Loucy (cell line): Measurements from ENCODE around the gene ATP6V0E2.

Experiments used
- H2AFZ ChIP-seq: fragments of 200-600 bp; sonication (generic); 2 replicates; pipeline ENCODE4 v1.6.0; 2016; ENCODE audit warnings: antibody characterized with exemption, mild to moderate bottlenecking, low read length, moderate library complexity
- H3F3A ChIP-seq: fragments of 200-600 bp; 2 replicates; pipeline ENCODE4 v1.6.0; 2016; ENCODE audit warnings: antibody characterized with exemption, low read depth, mild to moderate bottlenecking
- H3K27me3 ChIP-seq: fragments of 200-600 bp; sonication (generic); 2 replicates; pipeline ENCODE4 v1.6.1; 2014; ENCODE audit warnings: low read length, mild to moderate bottlenecking; ENCODE audit not compliant: insufficient read depth, poor library complexity, severe bottlenecking
- H3K36me3 ChIP-seq: fragments of 200-600 bp; sonication (generic); 2 replicates; pipeline ENCODE4 v1.6.1; 2016; ENCODE audit warnings: low read length; ENCODE audit not compliant: insufficient read depth
- H3K4me1 ChIP-seq: fragments of 200-600 bp; sonication (generic); 2 replicates; pipeline ENCODE4 v1.5.1; 2014; ENCODE audit warnings: low read length, mild to moderate bottlenecking; ENCODE audit not compliant: insufficient read depth, poor library complexity, severe bottlenecking
- H3K4me2 ChIP-seq: fragments of 200-600 bp; sonication (generic); 2 replicates; pipeline ENCODE4 v1.6.0; 2014; ENCODE audit warnings: antibody characterized with exemption, low read length, low read depth, mild to moderate bottlenecking; ENCODE audit not compliant: poor library complexity, severe bottlenecking
- H3K4me3 ChIP-seq: fragments of 200-600 bp; sonication (generic); 2 replicates; pipeline ENCODE4 v1.5.1; 2014; ENCODE audit warnings: low read length, mild to moderate bottlenecking, mixed read lengths; ENCODE audit not compliant: poor library complexity, severe bottlenecking
- H3K79me2 ChIP-seq: fragments of 200-600 bp; sonication (generic); 2 replicates; pipeline ENCODE4 v1.6.1; 2014; ENCODE audit warnings: low read length; ENCODE audit not compliant: insufficient read depth
- H3K9ac ChIP-seq: fragments of 200-600 bp; sonication (generic); 2 replicates; pipeline ENCODE4 v1.6.0; 2014; ENCODE audit warnings: mild to moderate bottlenecking, low read depth, low read length, moderate library complexity; ENCODE audit not compliant: poor library complexity, severe bottlenecking
- H3K9me2 ChIP-seq: fragments of 200-600 bp; sonication (generic); replicated peaks from 2 replicates; pipeline ENCODE4 v1.6.1; 2016; ENCODE audit warnings: low read depth, low read length, mixed read lengths
- H3K9me3 ChIP-seq: fragments of 200-600 bp; sonication (generic); 2 replicates; pipeline ENCODE4 v1.6.1; 2014; ENCODE audit warnings: mild to moderate bottlenecking, antibody characterized with exemption, low read length, low read depth; ENCODE audit not compliant: insufficient read depth
- H4K20me1 ChIP-seq: fragments of 200-600 bp; sonication (generic); 2 replicates; pipeline ENCODE4 v1.6.0; 2014; ENCODE audit warnings: antibody characterized with exemption, low read length, mild to moderate bottlenecking; ENCODE audit not compliant: insufficient read depth, poor library complexity, severe bottlenecking
- EZH2phosphoT487 ChIP-seq: fragments of 200-600 bp; IDR thresholded peaks from 2 replicates; pipeline ENCODE4 v1.6.1; 2018; ENCODE audit warnings: antibody characterized with exemption, mild to moderate bottlenecking, moderate library complexity, borderline replicate concordance
- TF ChIP-seq, protein P1 (sequence below): fragments of 200-600 bp; sonication (generic); conservative IDR thresholded peaks from 2 replicates; pipeline ENCODE4 v1.5.1; 2014; ENCODE audit warnings: mild to moderate bottlenecking, antibody characterized with exemption, low read length

ATP6V0E2 gene

DNA sequence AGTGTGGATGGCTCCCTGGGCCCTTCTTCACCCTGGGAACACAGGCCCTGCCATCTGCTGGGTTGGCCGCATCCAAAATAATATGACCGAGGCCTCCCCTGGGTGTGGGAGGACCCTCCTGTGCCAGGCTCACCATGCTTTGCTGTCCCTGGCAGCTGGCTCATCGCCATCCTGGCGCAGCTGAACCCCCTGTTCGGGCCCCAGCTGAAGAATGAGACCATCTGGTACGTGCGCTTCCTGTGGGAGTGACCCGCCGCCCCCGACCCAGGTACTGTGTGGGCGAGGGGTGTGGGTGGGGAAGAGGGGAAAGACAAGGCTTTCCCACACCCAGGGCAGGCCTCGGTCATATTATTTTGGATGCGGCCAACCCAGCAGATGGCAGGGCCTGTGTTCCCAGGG, 4.8 kb downstream of the ATP6V0E2 start:
- no peaks in the 10 kb centered on the region for H3K9me3 ChIP-seq
- H3K9ac ChIP-seq = no peak overlapping the region
- H3K36me3 ChIP-seq = no peaks in the 10 kb centered on the region
- TF ChIP-seq, protein P1, sequence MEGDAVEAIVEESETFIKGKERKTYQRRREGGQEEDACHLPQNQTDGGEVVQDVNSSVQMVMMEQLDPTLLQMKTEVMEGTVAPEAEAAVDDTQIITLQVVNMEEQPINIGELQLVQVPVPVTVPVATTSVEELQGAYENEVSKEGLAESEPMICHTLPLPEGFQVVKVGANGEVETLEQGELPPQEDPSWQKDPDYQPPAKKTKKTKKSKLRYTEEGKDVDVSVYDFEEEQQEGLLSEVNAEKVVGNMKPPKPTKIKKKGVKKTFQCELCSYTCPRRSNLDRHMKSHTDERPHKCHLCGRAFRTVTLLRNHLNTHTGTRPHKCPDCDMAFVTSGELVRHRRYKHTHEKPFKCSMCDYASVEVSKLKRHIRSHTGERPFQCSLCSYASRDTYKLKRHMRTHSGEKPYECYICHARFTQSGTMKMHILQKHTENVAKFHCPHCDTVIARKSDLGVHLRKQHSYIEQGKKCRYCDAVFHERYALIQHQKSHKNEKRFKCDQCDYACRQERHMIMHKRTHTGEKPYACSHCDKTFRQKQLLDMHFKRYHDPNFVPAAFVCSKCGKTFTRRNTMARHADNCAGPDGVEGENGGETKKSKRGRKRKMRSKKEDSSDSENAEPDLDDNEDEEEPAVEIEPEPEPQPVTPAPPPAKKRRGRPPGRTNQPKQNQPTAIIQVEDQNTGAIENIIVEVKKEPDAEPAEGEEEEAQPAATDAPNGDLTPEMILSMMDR = no peak
- H3K79me2 ChIP-seq = peaks cover 17% of the 10 kb centered on the region; the same call in 1 of the 2 replicates
- H2AFZ ChIP-seq = no peak overlapping the region
- H4K20me1 ChIP-seq = peaks cover 2% of the 10 kb centered on the region
- no peaks in the 10 kb centered on the region for H3K9me2 ChIP-seq
- H3K4me1 ChIP-seq = peaks cover 23% of the 10 kb centered on the region
- H3K4me3 ChIP-seq = no peak overlapping the region
- no peaks in the 10 kb centered on the region for H3F3A ChIP-seq
- H3K4me2 ChIP-seq = no peak overlapping the region
- H3K27me3 ChIP-seq = no peaks in the 10 kb centered on the region

DNA sequence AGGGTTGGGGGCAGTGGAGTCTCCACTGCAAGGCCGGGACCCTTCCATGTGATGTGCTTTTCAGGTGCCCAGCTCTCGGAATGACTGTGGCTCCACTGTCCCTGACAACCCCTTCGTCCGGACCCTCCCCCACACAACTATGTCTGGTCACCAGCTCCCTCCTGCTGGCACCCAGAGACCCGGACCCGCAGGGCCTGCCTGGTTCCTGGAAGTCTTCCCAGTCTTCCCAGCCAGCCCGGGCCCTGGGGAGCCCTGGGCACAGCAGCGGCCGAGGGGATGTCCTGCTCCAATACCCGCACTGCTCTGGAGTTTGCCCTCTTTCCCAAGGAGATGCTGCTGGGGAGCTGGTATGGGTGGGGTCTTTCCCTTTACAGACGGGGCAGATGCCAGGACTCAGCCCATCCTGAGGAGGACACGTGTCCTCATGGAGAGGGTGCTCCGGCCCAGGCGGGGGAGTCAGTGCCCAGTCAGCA, 5.5 kb downstream of the ATP6V0E2 start:
- H3K9me2 ChIP-seq = no peaks in the 10 kb centered on the region
- no peaks in the 10 kb centered on the region for H3K36me3 ChIP-seq
- no peaks in the 10 kb centered on the region for H3K27me3 ChIP-seq
- TF ChIP-seq EZH2phosphoT487 = no peak
- TF ChIP-seq, protein P1 = no peak
- no peak overlapping the region for H2AFZ ChIP-seq
- H4K20me1 ChIP-seq = peaks cover 2% of the 10 kb centered on the region
- H3F3A ChIP-seq = no peaks in the 10 kb centered on the region
- H3K9ac ChIP-seq = no peak overlapping the region
- no peak overlapping the region for H3K4me3 ChIP-seq
- H3K79me2 ChIP-seq = peaks cover 14% of the 10 kb centered on the region; the same call in 1 of the 2 replicates
- no peak overlapping the region for H3K4me2 ChIP-seq
- peaks cover 18% of the 10 kb centered on the region for H3K4me1 ChIP-seq
- H3K9me3 ChIP-seq = no peaks in the 10 kb centered on the region

DNA sequence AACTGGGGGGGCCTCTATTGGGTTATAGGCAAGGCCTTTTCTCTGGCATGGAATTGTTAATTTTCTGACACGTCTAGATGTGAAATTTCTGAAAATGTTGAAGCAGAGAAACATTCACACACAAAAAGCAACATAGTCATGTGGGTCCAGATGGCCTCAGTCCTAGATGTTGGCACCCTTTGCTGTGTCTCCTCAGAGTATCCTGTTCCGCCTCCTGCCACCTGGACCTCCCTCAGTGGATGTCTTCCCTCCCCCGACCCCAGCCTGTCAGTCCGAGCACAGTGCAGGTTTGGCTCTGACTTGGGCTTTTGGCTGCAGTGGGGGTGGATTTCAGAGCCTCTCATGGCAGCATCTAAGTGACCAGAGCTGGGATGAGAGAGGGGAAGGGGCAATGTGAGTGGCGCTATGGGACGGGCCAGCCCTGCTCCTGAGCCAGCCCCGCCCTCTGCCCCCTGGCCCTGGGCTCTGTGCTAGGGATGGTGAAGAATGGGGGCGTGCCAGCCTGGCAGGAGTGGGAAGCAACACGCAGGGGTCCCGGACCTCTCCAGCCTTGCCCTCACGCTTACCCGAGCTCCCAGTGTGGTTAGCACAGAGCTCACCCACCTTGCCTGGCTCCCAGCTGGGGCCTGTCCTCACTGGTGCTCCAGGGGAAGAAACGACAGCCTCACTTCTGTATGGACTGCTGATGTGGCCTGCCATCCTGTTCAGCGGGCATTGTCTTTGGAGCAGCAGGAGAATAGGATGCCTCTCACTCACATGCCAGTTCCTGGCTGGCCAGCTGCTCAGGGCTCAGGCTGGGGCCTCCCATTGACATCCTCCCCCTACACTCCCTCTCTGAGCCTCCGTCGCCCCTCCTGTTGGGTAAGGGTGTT, 6.2 kb downstream of the ATP6V0E2 start:
- Histone ChIP-seq H3K27me3 (no peaks in the 10 kb centered on the region), H3K4me1 (peaks cover 12% of the 10 kb centered on the region), H3K9ac (no peak overlapping the region), H3K36me3 (no peaks in the 10 kb centered on the region), H3K9me2 (no peaks in the 10 kb centered on the region), H3K4me3 (no peak overlapping the region), H4K20me1 (peaks cover 2% of the 10 kb centered on the region), H2AFZ (no peak overlapping the region), H3K4me2 (no peak overlapping the region), H3K9me3 (no peaks in the 10 kb centered on the region), H3F3A (no peaks in the 10 kb centered on the region), H3K79me2 (peaks cover 7% of the 10 kb centered on the region; the same call in 1 of the 2 replicates)
- TF ChIP-seq EZH2phosphoT487 = no peak
- TF ChIP-seq, protein P1 = no peak
